Stimulated activated CD8-positive, alpha-beta memory T cell treated with anti-CD3 and anti-CD28 coated beads, Interleukin-4, amount 100 ng/mL, for 4 hours (primary cell): ENCODE measurements around the gene NMU.
"Not testable (repeated sequence)": the region's sequence is repeated elsewhere in the genome, so short reads cannot be mapped to it uniquely, and the experiment has no call there.

Experiments used
- DNase-seq, 2 donors: peaks; one replicate each; pipeline ENCODE4 v3.0.0-alpha.2; 2020; ENCODE audit warnings: low read depth in 2 of 2, low spot score in 1 of 2

Gene NMU

DNA sequence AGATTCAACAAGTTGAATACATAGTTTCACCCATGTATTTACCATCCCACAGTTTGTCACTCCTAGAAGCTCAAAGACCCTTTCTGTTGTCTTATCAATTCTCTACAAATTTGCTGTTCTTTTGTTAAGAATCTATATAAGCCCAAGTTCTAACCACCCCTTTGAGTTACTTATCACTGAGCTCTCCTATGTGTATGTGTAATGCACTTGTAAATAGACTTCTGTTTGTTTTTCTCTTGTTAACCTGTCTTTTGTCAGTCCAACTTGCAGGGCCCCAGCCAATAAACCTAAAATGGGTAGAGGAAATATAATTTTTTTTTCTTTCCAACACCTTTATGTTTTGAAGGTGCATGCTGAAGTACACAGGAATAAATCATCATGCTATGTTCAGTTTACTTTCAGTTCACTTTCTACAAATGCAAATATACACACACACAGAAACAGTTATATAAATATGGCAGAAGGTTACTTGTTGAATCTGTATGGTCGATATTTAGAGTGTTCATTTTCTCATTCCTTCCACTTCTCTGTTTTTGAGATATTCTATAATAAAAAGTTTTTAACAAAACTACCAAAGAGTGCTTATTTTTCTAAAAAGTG is 67.1 kb downstream of the NMU start:
- DNase-seq: no peak

DNA sequence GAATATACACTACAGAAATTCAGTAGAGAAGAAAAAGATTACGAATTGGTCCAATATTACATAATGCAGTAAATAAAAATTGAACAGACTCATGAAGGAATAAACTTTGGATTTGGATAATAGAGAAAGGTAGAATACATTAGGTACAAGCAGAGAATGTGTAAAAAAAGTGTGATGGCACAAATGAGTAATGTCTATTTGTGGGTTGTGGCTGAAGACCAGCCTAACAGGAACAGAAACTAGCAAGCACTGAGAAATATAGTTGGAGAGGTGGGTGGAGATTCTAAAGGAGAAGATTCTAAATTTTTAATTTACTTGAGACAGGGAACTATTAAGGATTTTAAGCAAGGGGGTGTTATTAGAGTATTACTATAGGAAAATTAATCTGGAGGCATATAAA is 74.2 kb downstream of the NMU start:
- DNase-seq: no peak

- no peak for DNase-seq
These were observed 76.0 kb downstream of the NMU start for GRCh38 chr4:55560096-55560495.

- no peak for DNase-seq
These were observed 81.6 kb downstream of the NMU start for GRCh38 chr4:55554453-55555030.

- no peak for DNase-seq
These were observed 82.5 kb downstream of the NMU start for GRCh38 chr4:55553441-55554201.

DNA sequence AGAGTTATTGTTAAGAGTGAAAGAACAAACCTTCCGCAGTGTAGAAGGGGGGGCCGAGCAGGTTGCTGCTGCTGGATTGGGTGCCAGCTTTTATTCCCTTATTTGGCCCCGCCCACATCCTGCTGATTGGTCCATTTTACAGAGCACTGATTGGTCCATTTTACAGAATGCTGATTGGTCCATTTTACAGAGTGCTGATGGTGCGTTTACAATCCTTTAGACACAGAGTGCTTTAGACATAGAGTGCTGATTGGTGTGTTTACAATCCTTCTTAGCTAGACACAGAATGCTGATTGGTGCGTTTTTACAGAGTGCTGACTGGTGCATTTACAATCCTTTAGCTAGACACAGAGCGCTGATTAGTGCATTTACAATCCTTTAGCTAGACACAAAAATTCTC is 84.1 kb downstream of the NMU start:
- DNase-seq: not testable (repeated sequence)

DNA sequence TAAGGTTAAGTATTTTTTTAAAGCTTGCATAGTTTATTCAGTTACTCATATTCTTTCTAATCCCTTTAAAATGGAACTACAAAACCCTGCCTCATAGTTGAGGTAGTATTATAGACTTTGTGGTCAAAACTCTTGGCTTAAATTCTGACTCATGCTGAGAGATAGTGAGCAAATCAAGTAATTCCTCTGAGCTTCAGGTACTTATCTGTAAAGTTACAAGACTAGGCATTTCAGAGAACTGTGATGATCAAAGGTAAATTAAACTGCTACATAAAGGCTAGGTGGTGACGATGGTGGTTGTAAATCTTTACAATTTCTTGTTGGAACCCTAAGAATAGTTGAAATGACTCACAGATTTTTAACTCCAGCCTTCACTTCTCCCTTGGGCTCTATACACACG is 86.2 kb downstream of the NMU start:
- DNase-seq: no peak

DNA sequence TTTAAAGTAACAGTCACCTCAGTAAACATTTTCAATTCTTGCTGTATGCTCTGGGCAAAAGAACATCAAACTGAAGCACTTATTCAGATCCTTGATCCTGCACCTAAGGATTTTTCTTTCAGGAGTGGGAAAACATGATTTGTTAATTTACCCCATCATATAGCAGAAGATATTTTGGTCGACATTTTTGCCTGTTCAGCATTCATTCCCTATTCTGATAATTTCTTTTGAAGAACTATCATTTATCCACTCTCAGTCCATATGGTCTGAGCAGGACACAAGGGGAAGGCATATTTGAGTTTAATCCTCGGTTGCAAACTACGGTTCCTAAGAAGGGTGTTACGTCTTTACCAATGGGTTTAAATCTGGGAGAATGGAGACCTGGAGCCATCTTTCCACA is 88.2 kb downstream of the NMU start:
- DNase-seq: no peak

- no peak for DNase-seq
These were observed 88.7 kb downstream of the NMU start for GRCh38 chr4:55547466-55547770.

DNA sequence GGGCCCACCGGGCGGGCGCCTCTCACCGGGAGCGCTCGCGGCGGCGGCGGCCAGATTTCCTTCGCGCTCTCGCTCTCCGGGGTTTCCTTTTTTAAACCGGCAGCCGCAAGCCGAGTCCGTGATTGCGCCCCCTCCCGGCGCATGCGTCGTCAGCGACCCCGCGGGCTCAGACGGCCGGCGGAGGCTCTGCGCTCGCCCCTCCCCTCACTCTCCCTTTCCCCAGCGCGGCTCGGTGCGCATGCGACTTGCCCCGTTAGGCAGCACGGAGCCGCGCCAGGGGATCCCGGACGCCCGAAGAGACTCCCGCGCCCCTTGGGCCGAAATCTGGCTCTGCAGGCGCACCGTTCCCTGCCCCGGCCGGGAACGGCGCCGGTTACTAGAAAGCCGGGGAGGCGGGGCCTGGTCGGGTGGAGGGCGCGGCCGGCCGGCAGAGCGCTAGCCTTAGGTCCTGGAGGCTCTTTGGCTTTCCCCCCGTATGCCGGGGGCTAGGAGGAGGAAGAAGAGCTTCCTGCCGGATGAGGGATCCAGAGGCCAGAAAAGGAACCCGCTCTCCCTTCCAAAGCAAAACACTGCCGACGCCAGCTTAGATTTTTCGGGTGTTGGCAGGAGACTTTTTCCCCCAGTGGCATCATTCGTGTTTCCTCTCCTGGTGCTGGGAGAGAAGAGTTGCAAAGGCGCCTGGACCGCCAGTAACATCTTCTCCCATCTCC is 89.2 kb downstream of the NMU start, which contains the start of gene CLOCK:
Gene CLOCK, minus strand, starts transcription at position 154 of the 710 bp plus-strand sequence. CDS start 64,124 bp downstream, outside the sequence.
- DNase-seq: peak; percentile 59 to 69

- peak in 1 of 2 donors; percentile 28 for DNase-seq
These were observed 89.7 kb downstream of the NMU start for GRCh38 chr4:55546506-55546755.

GRCh38 chr4:55545641-55546505 is 90.2 kb downstream of the NMU start:
- peak; percentile 8 to 39 for DNase-seq
